NCI-H1105 treated with DMSO at 0.1 percent for 48 hours (cell line): Measurements from ENCODE around the gene DENND2C.

ENCODE experiments used
- DNase-seq: peaks from one replicate; lab custom pipeline; 2025; lab: John Stamatoyannopoulos, UW

DENND2C gene

GRCh38 chr1:114669562-114670082 lies at the start of gene DENND2C:
Gene DENND2C, minus strand, starts transcription at chr1:114670049. Its CDS starts 44,065 bp downstream, at chr1:114625984.
- no peak for DNase-seq

- DNase-seq = no peak
Measured at GRCh38 chr1:114719424-114719787, 49.6 kb upstream of the DENND2C start.

- DNase-seq = no peak
Measured at GRCh38 chr1:114718661-114719423, 49.0 kb upstream of the DENND2C start.

- DNase-seq = peak; percentile 85
Measured at GRCh38 chr1:114716304-114717170, 46.7 kb upstream of the DENND2C start, which contains the start of gene NRAS. Gene NRAS, minus strand, starts transcription at chr1:114716771. Its CDS starts 611 bp downstream, at chr1:114716160.

GRCh38 chr1:114715952-114716303 lies 46.1 kb upstream of the DENND2C start:
- no peak for DNase-seq

- no peak for DNase-seq
Measured at GRCh38 chr1:114712977-114713376, 43.1 kb upstream of the DENND2C start.

GRCh38 chr1:114710360-114710759 lies 40.5 kb upstream of the DENND2C start:
- DNase-seq = no peak

GRCh38 chr1:114707604-114708003 lies 37.8 kb upstream of the DENND2C start:
- no peak for DNase-seq

GRCh38 chr1:114703242-114703641 lies 33.4 kb upstream of the DENND2C start:
- no peak for DNase-seq

GRCh38 chr1:114702737-114703136 lies 32.9 kb upstream of the DENND2C start:
- DNase-seq = no peak

GRCh38 chr1:114701931-114702330 lies 32.1 kb upstream of the DENND2C start:
- DNase-seq = no peak

GRCh38 chr1:114700036-114700600 lies 30.3 kb upstream of the DENND2C start:
- no peak for DNase-seq

GRCh38 chr1:114696810-114697209 lies 27.0 kb upstream of the DENND2C start:
- DNase-seq = no peak

- DNase-seq = no peak
Measured at GRCh38 chr1:114695430-114696058, 25.7 kb upstream of the DENND2C start, which contains the start of gene AMPD1. Gene AMPD1, minus strand, starts transcription at chr1:114695546. Its CDS starts 75 bp downstream, at chr1:114695471.

- no peak for DNase-seq
Measured at GRCh38 chr1:114694540-114695310, 24.9 kb upstream of the DENND2C start.

- DNase-seq = no peak
Measured at GRCh38 chr1:114692947-114693346, 23.1 kb upstream of the DENND2C start.

- no peak for DNase-seq
Measured at GRCh38 chr1:114691061-114691460, 21.2 kb upstream of the DENND2C start.

- DNase-seq = no peak
Measured at GRCh38 chr1:114690148-114690547, 20.3 kb upstream of the DENND2C start.

- no peak for DNase-seq
Measured at GRCh38 chr1:114688526-114688925, 18.7 kb upstream of the DENND2C start.

GRCh38 chr1:114685851-114686250 lies 16.0 kb upstream of the DENND2C start:
- DNase-seq = no peak

GRCh38 chr1:114677691-114678090 lies 7.8 kb upstream of the DENND2C start:
- DNase-seq = no peak
